GM21529 (cell line): ENCODE data around the gene DHX58.

Experiments used
- ATAC-seq: cut with Tn5 transposase; IDR thresholded peaks from one replicate; pipeline ENCODE4 v1.9.1; 2021; ENCODE audit not compliant: unreplicated experiment

Gene DHX58

GRCh38 chr17:42056635-42057034, 55.9 kb downstream of the DHX58 start:
- no peak for ATAC-seq

GRCh38 chr17:42055496-42055895, 57.0 kb downstream of the DHX58 start:
- ATAC-seq: no peak

- no peak for ATAC-seq
Observed at GRCh38 chr17:42055027-42055426, 57.5 kb downstream of the DHX58 start.

- no peak for ATAC-seq
Observed at GRCh38 chr17:42053731-42054500, 58.6 kb downstream of the DHX58 start.

GRCh38 chr17:42052346-42052877, 60.1 kb downstream of the DHX58 start:
- ATAC-seq: no peak

GRCh38 chr17:42051645-42052044, 60.9 kb downstream of the DHX58 start:
- ATAC-seq: no peak
